Activated T-cell treated with anti-CD3 and anti-CD28 coated beads, Interleukin-2, amount 50 U/mL, for 72 hours (primary cell): ENCODE measurements around the gene CLC. TPM values are rescaled to one million over a fixed set of nuclear protein-coding genes. Genes with fewer than 3 reads are reported as not detected.
"Not testable (repeated sequence)": the region's sequence is repeated elsewhere in the genome, so short reads cannot be mapped to it uniquely, and the experiment has no call there.

ENCODE experiments used
- ATAC-seq, 2 donors: fragments of 150-1000 bp; cut with Tn5 transposase; replicated peaks in 1 of 2; 2 replicates each; pipeline ENCODE4 v1.10.0; 2021; ENCODE audit warnings: moderate library complexity in 2 of 2, mild to moderate bottlenecking in 1 of 2
- DNase-seq, 2 donors: peaks; one replicate each; pipeline ENCODE4 v3.0.0; 2021 to 2022; ENCODE audit warnings: mixed read lengths in 1 of 2
- H3K27ac Mint-ChIP-seq: one replicate; pipeline ENCODE4 v1.8.0; 2022; ENCODE audit warnings: mild to moderate bottlenecking, moderate library complexity, mixed read lengths
- H3K27me3 Mint-ChIP-seq: one replicate; pipeline ENCODE4 v1.8.0; 2022; ENCODE audit warnings: low read depth, mixed read lengths
- H3K36me3 Mint-ChIP-seq, 2 donors: one replicate each; pipeline ENCODE4 v1.8.0; 2022; ENCODE audit warnings: mixed read lengths in 2 of 2, mild to moderate bottlenecking in 1 of 2; ENCODE audit not compliant: insufficient read depth in 2 of 2
- H3K4me1 Mint-ChIP-seq: one replicate; pipeline ENCODE4 v1.8.0; 2022; ENCODE audit warnings: low read depth, mixed read lengths
- H3K4me3 Mint-ChIP-seq, 2 donors: one replicate each; pipeline ENCODE4 v1.8.0; 2022; ENCODE audit warnings: mild to moderate bottlenecking in 2 of 2, mixed read lengths in 2 of 2, moderate library complexity in 2 of 2
- H3K9me3 Mint-ChIP-seq, 2 donors: one replicate each; pipeline ENCODE4 v1.8.0; 2022; ENCODE audit warnings: mixed read lengths in 2 of 2
- total RNA-seq, 2 donors: library from RNA; stranded (reverse); gene quantifications; one replicate each; pipeline ENCODE4 v1.2.3, GENCODE V29; 2022

Gene CLC
- total RNA-seq, 2 donors from 2014 or later = 1.7 TPM; not detected in 1

- not testable (repeated sequence) for H3K36me3 Mint-ChIP-seq, H3K4me3 Mint-ChIP-seq, H3K27ac Mint-ChIP-seq, H3K9me3 Mint-ChIP-seq, ATAC-seq, DNase-seq
- peaks cover 26% of the 10 kb centered on the region for H3K27me3 Mint-ChIP-seq
- H3K4me1 Mint-ChIP-seq = peaks cover 16% of the 10 kb centered on the region
Observed at GRCh38 chr19:39688637-39689036, 49.2 kb downstream of the CLC start.

DNA sequence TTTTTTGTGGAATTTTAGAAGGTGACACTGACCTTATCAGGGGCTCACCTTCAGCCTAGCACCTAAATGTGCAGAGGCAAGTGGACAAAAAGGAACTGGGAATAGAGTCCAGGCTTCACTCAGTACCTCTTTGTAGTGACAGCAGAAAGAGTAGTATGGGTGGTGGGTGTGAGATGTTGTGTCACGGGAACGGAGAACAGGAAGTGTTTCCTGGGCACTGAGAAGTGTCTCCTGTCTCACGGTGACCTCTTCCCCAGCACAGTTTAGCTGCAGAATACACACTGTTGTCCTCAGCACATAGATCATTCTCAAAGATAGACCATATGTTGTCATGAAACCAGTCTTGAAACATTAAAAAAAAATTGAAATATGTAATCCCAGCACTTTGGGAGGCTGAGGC, 51.1 kb downstream of the CLC start:
- H3K36me3 Mint-ChIP-seq = peaks cover 1 to 3% of the 10 kb centered on the region in 2 donors
- H3K9me3 Mint-ChIP-seq = peaks cover 0 to 2% of the 10 kb centered on the region in 2 donors
- ATAC-seq (no peak), DNase-seq (no peak)
- no peak overlapping the region for H3K27ac Mint-ChIP-seq
- no peak overlapping the region for H3K4me3 Mint-ChIP-seq
- H3K27me3 Mint-ChIP-seq = peaks cover 19% of the 10 kb centered on the region
- peaks cover 2% of the 10 kb centered on the region for H3K4me1 Mint-ChIP-seq

- Mint-ChIP-seq H3K27me3 (peaks cover 2% of the 10 kb centered on the region), H3K36me3 (peaks cover 3% of the 10 kb centered on the region in 2 donors), H3K4me3 (no peak overlapping the region), H3K4me1 (peaks cover 16% of the 10 kb centered on the region), H3K27ac (no peak overlapping the region), H3K9me3 (peaks cover 0 to 2% of the 10 kb centered on the region in 2 donors)
- no peak for DNase-seq
- ATAC-seq = no peak
Observed at GRCh38 chr19:39684267-39684666, 53.6 kb downstream of the CLC start.

- no peaks in the 10 kb centered on the region for H3K27me3 Mint-ChIP-seq
- no peak overlapping the region for H3K27ac Mint-ChIP-seq
- peaks cover 0 to 3% of the 10 kb centered on the region in 2 donors for H3K36me3 Mint-ChIP-seq
- peaks cover 0 to 1% of the 10 kb centered on the region in 2 donors for H3K9me3 Mint-ChIP-seq
- ATAC-seq = no peak
- DNase-seq = no peak
- peaks cover 36% of the 10 kb centered on the region for H3K4me1 Mint-ChIP-seq
- no peak overlapping the region for H3K4me3 Mint-ChIP-seq
Observed at GRCh38 chr19:39681416-39681815, 56.4 kb downstream of the CLC start.

Other genes with a start within 250 kb of the CLC start
- gene DLL3, start 239.1 kb downstream of the CLC start, total RNA-seq = 1 to 10 TPM in 1 of 2 donors, under 1 TPM in 1; 0.72 to 1.1 TPM
- gene SELENOV, start 222.9 kb downstream of the CLC start, total RNA-seq = not detected
- 1 to 10 TPM; 4.3 to 4.5 TPM for gene EID2B, start 205.2 kb downstream of the CLC start, total RNA-seq
- gene EID2, start 197.9 kb downstream of the CLC start, total RNA-seq = 10 to 100 TPM; 15.3 to 16.0 TPM
- gene LGALS13, start 135.5 kb downstream of the CLC start, total RNA-seq = not detected
- not detected for gene LGALS16, start 82.1 kb downstream of the CLC start, total RNA-seq
- gene LGALS14, start 33.5 kb downstream of the CLC start, total RNA-seq = 1 to 10 TPM; 4.3 to 9.5 TPM
- gene LEUTX, start 40.8 kb upstream of the CLC start, total RNA-seq = not detected
- 1 to 10 TPM; 6.1 to 7.0 TPM for gene DYRK1B, start 96.1 kb upstream of the CLC start, total RNA-seq
- gene FBL, start 108.3 kb upstream of the CLC start, total RNA-seq = 100 to 1,000 TPM; 482 to 499 TPM
- 10 to 100 TPM in 1 of 2 donors, 1 to 10 TPM in 1; 7.2 to 13.4 TPM for gene FCGBP, start 196.6 kb upstream of the CLC start, total RNA-seq
- 100 to 1,000 TPM; 101 to 114 TPM for gene PSMC4, start 233.1 kb upstream of the CLC start, total RNA-seq